ENCODE results near the gene NPLOC4.

NPLOC4 gene

DNA sequence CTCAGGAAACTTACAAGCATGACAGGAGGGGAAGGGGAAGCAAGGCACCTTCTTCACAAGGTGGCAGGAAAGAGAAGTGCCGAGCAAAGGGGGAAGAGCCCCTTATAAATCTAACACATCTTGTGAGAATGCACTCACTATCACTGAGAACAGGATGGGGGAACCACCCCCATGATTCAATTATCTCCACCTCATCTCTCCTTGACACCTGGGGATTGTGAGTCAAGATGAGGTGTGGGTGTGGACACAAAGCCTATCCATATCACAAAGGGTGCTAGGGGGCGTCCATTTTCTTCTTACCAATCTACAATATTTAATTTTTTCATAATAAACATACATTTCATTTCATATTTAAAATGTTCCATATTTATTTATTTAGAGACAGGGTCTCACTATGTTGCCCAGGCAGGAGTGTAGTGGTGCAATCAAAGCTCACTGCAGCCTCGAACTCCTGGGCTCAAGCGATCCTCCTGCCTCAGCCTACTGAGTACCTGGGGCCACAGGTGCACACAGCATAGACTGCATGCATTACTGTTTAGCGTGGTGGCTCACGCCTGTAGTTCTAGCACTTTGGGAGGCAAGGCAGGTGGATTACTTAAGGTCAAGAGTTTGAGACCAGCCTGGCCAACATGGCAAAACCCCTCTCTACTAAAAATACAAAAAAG, 58.2 kb downstream of the NPLOC4 start:
- Histone ChIP-seq H3K79me2 (ENCODE audit: insufficient read depth, low read length) (no peaks in the 10 kb centered on the region), H3K4me2 (ENCODE audit: low read depth, low read length, poor library complexity, severe bottlenecking) (no peak overlapping the region), H2AFZ (ENCODE audit: low read length) (no peak overlapping the region), H3F3A (ENCODE audit: low read depth) (no peaks in the 10 kb centered on the region), H3K36me3 (ENCODE audit: insufficient read depth, low read length) (peaks cover 62% of the 10 kb centered on the region; the same call in 1 of the 2 replicates), H3K4me1 (ENCODE audit: insufficient read depth, low read length, poor library complexity, severe bottlenecking) (no peaks in the 10 kb centered on the region), H4K20me1 (ENCODE audit: insufficient read depth, low read length, poor library complexity, severe bottlenecking) (no peaks in the 10 kb centered on the region), H3K4me3 (ENCODE audit: low read length, poor library complexity, severe bottlenecking) (no peak overlapping the region), H3K9me3 (ENCODE audit: insufficient read depth, low read depth, low read length) (no peaks in the 10 kb centered on the region), H3K27me3 (ENCODE audit: insufficient read depth, low read length, poor library complexity, severe bottlenecking) (no peaks in the 10 kb centered on the region), H3K9ac (ENCODE audit: low read depth, low read length, poor library complexity, severe bottlenecking) (no peak overlapping the region), H3K9me2 (replicated peaks; ENCODE audit: low read depth, low read length) (no peaks in the 10 kb centered on the region)
- TF ChIP-seq, protein P1, sequence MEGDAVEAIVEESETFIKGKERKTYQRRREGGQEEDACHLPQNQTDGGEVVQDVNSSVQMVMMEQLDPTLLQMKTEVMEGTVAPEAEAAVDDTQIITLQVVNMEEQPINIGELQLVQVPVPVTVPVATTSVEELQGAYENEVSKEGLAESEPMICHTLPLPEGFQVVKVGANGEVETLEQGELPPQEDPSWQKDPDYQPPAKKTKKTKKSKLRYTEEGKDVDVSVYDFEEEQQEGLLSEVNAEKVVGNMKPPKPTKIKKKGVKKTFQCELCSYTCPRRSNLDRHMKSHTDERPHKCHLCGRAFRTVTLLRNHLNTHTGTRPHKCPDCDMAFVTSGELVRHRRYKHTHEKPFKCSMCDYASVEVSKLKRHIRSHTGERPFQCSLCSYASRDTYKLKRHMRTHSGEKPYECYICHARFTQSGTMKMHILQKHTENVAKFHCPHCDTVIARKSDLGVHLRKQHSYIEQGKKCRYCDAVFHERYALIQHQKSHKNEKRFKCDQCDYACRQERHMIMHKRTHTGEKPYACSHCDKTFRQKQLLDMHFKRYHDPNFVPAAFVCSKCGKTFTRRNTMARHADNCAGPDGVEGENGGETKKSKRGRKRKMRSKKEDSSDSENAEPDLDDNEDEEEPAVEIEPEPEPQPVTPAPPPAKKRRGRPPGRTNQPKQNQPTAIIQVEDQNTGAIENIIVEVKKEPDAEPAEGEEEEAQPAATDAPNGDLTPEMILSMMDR (conservative IDR thresholded peaks at IDR 0.05; ENCODE audit: low read length), result no peak
- no peak for TF ChIP-seq EZH2phosphoT487 (IDR thresholded peaks at IDR 0.05; ENCODE audit: borderline replicate concordance)

DNA sequence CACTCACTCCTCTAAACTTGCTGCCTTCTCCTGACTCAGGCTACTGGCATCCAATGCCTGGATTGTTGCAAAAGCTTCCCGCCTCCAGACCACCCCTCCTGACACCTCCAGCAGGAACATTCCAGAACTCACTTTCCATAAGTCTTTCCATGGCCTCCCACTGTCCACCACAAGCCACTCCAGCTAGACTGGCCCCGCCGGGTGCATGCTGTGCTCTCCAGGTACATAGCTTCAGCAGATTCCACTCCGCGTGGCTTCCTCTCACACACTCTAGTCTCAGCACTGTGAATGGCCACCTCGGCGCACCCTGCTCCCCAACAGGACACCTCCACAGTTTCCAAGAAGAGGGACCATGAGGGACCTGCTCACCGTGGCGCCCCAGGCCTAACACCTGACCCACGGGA, 58.9 kb downstream of the NPLOC4 start:
- no peak overlapping the region for H3K9ac ChIP-seq (ENCODE audit: low read depth, low read length, poor library complexity, severe bottlenecking)
- H2AFZ ChIP-seq (ENCODE audit: low read length), result no peak overlapping the region
- no peak overlapping the region for H3K4me2 ChIP-seq (ENCODE audit: low read depth, low read length, poor library complexity, severe bottlenecking)
- H3K9me3 ChIP-seq (ENCODE audit: insufficient read depth, low read depth, low read length), result no peaks in the 10 kb centered on the region
- no peaks in the 10 kb centered on the region for H3K27me3 ChIP-seq (ENCODE audit: insufficient read depth, low read length, poor library complexity, severe bottlenecking)
- peaks cover 61% of the 10 kb centered on the region; the same call in 1 of the 2 replicates for H3K36me3 ChIP-seq (ENCODE audit: insufficient read depth, low read length)
- H3F3A ChIP-seq (ENCODE audit: low read depth), result no peaks in the 10 kb centered on the region
- H3K79me2 ChIP-seq (ENCODE audit: insufficient read depth, low read length), result no peaks in the 10 kb centered on the region
- no peaks in the 10 kb centered on the region for H4K20me1 ChIP-seq (ENCODE audit: insufficient read depth, low read length, poor library complexity, severe bottlenecking)
- no peaks in the 10 kb centered on the region for H3K4me1 ChIP-seq (ENCODE audit: insufficient read depth, low read length, poor library complexity, severe bottlenecking)
- no peak overlapping the region for H3K4me3 ChIP-seq (ENCODE audit: low read length, poor library complexity, severe bottlenecking)
- H3K9me2 ChIP-seq (replicated peaks; ENCODE audit: low read depth, low read length), result no peaks in the 10 kb centered on the region
- no peak for TF ChIP-seq EZH2phosphoT487 (IDR thresholded peaks at IDR 0.05; ENCODE audit: borderline replicate concordance)
- TF ChIP-seq, protein P1 (conservative IDR thresholded peaks at IDR 0.05; ENCODE audit: low read length), result no peak

DNA sequence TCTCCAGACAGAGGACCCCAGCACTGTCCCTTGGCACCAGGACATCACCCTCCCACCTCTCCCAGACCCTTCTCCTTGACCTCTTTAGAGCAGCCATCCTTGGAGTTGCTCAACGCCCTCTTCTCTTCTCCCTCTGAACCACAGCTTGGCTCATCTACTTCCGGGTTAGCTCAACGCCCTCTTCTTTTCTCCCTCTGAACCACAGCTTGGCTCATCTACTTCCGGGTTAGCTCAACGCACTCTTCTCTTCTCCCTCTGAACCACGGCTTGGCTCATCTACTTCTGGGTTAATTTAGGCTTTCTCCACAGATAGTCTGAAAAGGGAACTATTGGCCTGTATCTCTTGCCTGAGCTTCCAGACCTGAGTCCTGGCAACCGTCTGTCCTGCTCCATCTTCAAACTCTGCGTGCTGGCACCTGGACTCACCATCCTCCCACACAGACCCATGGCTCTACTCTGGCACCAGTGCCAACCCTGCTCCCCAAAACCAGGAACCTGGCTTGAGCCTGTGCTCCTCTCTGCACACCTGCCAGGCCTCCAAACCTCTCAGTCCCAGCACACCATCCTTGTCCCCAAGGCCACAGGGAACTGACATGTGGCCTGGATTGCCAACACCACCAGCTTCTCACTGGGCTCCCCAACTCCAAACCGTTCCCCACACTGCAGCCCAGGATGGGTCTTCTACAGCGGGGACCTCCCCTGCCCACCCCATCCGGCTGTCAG, 59.5 kb downstream of the NPLOC4 start:
- Histone ChIP-seq H3K9me2 (replicated peaks; ENCODE audit: low read depth, low read length) (no peaks in the 10 kb centered on the region), H4K20me1 (ENCODE audit: insufficient read depth, low read length, poor library complexity, severe bottlenecking) (no peaks in the 10 kb centered on the region), H2AFZ (ENCODE audit: low read length) (no peak overlapping the region), H3K4me2 (ENCODE audit: low read depth, low read length, poor library complexity, severe bottlenecking) (no peak overlapping the region), H3K79me2 (ENCODE audit: insufficient read depth, low read length) (no peaks in the 10 kb centered on the region), H3K4me1 (ENCODE audit: insufficient read depth, low read length, poor library complexity, severe bottlenecking) (no peaks in the 10 kb centered on the region), H3F3A (ENCODE audit: low read depth) (no peaks in the 10 kb centered on the region), H3K27me3 (ENCODE audit: insufficient read depth, low read length, poor library complexity, severe bottlenecking) (no peaks in the 10 kb centered on the region), H3K9ac (ENCODE audit: low read depth, low read length, poor library complexity, severe bottlenecking) (no peak overlapping the region), H3K9me3 (ENCODE audit: insufficient read depth, low read depth, low read length) (no peaks in the 10 kb centered on the region), H3K4me3 (ENCODE audit: low read length, poor library complexity, severe bottlenecking) (no peak overlapping the region), H3K36me3 (ENCODE audit: insufficient read depth, low read length) (peaks cover 60% of the 10 kb centered on the region; the same call in 1 of the 2 replicates)
- TF ChIP-seq EZH2phosphoT487 (IDR thresholded peaks at IDR 0.05; ENCODE audit: borderline replicate concordance), result no peak
- TF ChIP-seq, protein P1 (conservative IDR thresholded peaks at IDR 0.05; ENCODE audit: low read length), result no peak

All from Loucy (cell line).